Uterus (tissue), 4 donors: ENCODE results near the gene VPS16. TPM values are rescaled to one million over a fixed set of nuclear protein-coding genes. Genes with fewer than 3 reads are reported as not detected.
"Not testable (repeated sequence)": the region's sequence is repeated elsewhere in the genome, so short reads cannot be mapped to it uniquely, and the experiment has no call there.

Experiments used
- DNase-seq, 2 donors: peaks; one replicate each; pipeline ENCODE4 v3.0.0-alpha.2; 2019 to 2020
- H3K27ac ChIP-seq, 2 donors: fragments of 200-600 bp; sonication (generic); 1 replicate in 1 of 2; 2 replicates in 1 of 2; pipeline ENCODE4 v1.5.1; 2016 to 2018
- H3K27me3 ChIP-seq, 2 donors: fragments of 200-600 bp; sonication (generic); one replicate each; pipeline ENCODE4 v1.5.1; 2018 to 2019; ENCODE audit warnings: control low read depth in 1 of 2
- H3K36me3 ChIP-seq, 2 donors: fragments of 200-600 bp; sonication (generic); one replicate each; pipeline ENCODE4 v1.5.1; 2019; ENCODE audit warnings: control low read depth in 1 of 2
- H3K4me1 ChIP-seq, 2 donors: fragments of 200-600 bp; sonication (generic); one replicate each; pipeline ENCODE4 v1.5.1; 2018 to 2019; ENCODE audit warnings: control low read depth in 1 of 2
- H3K4me3 ChIP-seq, 2 donors: fragments of 200-600 bp; sonication (generic); 1 replicate in 1 of 2; 2 replicates in 1 of 2; pipeline ENCODE4 v1.5.1; 2018 to 2019; ENCODE audit warnings: mild to moderate bottlenecking in 1 of 2
- H3K9me3 ChIP-seq, 2 donors: fragments of 200-600 bp; sonication (generic); one replicate each; pipeline ENCODE4 v1.5.1; 2019; ENCODE audit warnings: control low read depth in 1 of 2
- POLR2A ChIP-seq, 2 donors: fragments of 450-650 bp; IDR thresholded peaks; one replicate each; pipeline ENCODE4 v1.6.1; 2016; ENCODE audit warnings: antibody characterized with exemption in 2 of 2, mild to moderate bottlenecking in 1 of 2, moderate library complexity in 1 of 2
- intact Hi-C: fragments of 100-400 bp; cut with DNase I; formaldehyde crosslinking; loops from one replicate; pipeline ENCODE4 v1.15.1; 2023; ENCODE audit warnings: low total_unique reads
- total RNA-seq, 4 donors: library from RNA; depleted of rRNA in 3 of 4; stranded (reverse); fragments of >200 nt in 3 of 4; gene quantifications; one replicate each; pipeline versions ENCODE4 v1.1.0 to v1.2.4, GENCODE V29; 2014 to 2023
- TF ChIP-seq, protein P1 (sequence below), 4 experiments: fragments of 200-600 bp in 2 of 4; fragments of 450-650 bp in 2 of 4; sonication (generic) in 2 of 4; IDR thresholded peaks; one replicate each; pipeline ENCODE4 v1.5.1; 2016 to 2019; ENCODE audit warnings: antibody characterized with exemption in 4 of 4, mild to moderate bottlenecking in 2 of 4, moderate library complexity in 1 of 4
- donor health status: DM: yes; HTN: yes; CAD: no.

The VPS16 gene
- total RNA-seq, 4 donors from 2014 or later, result 5.9 to 48.6 (median 37.9) TPM

DNA sequence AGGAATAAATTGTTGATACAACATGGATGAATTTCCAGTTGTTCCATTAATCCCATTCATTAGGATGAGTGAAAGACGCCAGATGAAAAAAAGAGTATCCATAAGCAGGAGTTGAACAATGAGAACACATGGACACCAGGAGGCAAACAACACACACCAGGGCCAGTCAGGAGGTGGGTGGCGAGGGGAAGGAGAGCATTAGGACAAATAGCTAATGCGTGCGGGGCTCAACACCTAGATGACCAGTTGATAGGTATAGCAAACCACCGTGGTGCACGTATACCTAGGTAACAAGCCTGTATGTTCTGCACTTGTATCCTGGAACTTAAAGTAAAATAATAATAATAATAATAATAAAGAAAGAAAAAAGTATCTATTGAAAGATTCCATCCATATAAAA lies 11.2 kb upstream of the VPS16 start:
- Histone ChIP-seq H3K4me1 (no peaks in the 10 kb centered on the region), H3K4me3 (no peak overlapping the region), H3K9me3 (no peaks in the 10 kb centered on the region), H3K36me3 (no peaks in the 10 kb centered on the region), H3K27ac (no peak overlapping the region), H3K27me3 (no peaks in the 10 kb centered on the region)
- intact Hi-C loops, result no loop called here
- DNase-seq, result no peak
- TF ChIP-seq, protein P1, sequence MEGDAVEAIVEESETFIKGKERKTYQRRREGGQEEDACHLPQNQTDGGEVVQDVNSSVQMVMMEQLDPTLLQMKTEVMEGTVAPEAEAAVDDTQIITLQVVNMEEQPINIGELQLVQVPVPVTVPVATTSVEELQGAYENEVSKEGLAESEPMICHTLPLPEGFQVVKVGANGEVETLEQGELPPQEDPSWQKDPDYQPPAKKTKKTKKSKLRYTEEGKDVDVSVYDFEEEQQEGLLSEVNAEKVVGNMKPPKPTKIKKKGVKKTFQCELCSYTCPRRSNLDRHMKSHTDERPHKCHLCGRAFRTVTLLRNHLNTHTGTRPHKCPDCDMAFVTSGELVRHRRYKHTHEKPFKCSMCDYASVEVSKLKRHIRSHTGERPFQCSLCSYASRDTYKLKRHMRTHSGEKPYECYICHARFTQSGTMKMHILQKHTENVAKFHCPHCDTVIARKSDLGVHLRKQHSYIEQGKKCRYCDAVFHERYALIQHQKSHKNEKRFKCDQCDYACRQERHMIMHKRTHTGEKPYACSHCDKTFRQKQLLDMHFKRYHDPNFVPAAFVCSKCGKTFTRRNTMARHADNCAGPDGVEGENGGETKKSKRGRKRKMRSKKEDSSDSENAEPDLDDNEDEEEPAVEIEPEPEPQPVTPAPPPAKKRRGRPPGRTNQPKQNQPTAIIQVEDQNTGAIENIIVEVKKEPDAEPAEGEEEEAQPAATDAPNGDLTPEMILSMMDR (IDR thresholded peaks at IDR 0.05), result no peak
- no peak for TF ChIP-seq POLR2A (IDR thresholded peaks at IDR 0.05)

DNA sequence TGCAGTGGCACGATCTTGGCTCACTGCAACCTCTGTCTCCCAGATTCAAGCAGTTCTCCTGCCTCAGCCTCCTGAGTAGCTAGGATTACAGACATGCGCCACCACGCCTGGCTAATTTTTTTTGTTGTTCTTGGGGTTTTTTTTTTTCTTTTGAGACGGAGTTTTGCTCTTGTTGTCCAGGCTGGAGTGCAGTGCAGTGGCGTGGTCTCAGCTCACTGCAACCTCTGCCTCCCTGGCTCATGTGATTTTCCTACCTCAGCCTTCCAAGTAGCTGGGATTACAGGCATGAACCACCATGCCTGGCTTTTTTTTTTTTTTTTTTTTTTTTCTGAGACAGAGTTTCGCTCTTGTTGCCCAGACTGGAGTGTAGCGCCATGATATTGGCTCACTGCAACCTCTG lies 9.3 kb upstream of the VPS16 start:
- H3K36me3 ChIP-seq, DNase-seq, H3K27ac ChIP-seq, intact Hi-C loops, H3K9me3 ChIP-seq, H3K4me1 ChIP-seq, H3K4me3 ChIP-seq, H3K27me3 ChIP-seq: not testable (repeated sequence)

DNA sequence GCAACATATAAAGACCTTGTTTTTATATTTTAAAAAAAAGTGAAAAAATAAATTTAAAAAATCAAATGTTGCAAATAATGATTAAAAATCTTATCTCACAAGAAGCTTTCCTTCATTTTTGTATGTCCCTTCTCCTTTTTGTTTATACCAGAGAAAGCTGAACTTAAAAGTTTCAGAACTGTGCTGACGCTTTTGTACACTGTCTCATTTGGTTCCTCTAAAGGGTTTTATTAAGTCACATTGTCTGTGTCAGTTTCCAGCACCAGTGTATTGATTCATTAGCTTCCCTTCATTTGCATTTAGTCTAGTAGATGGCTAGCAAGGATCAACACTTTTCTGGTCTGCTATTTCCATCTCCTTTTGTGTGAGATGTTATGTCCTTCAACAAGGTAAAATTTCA lies 6.8 kb upstream of the VPS16 start:
- intact Hi-C loops, result no loop called here
- no peak for DNase-seq
- no peak for TF ChIP-seq POLR2A (IDR thresholded peaks at IDR 0.05)
- TF ChIP-seq, protein P1 (IDR thresholded peaks at IDR 0.05), result no peak
- Histone ChIP-seq H3K27ac (no peak overlapping the region), H3K4me3 (no peak overlapping the region), H3K36me3 (no peaks in the 10 kb centered on the region), H3K4me1 (no peaks in the 10 kb centered on the region), H3K27me3 (no peaks in the 10 kb centered on the region), H3K9me3 (no peaks in the 10 kb centered on the region)

DNA sequence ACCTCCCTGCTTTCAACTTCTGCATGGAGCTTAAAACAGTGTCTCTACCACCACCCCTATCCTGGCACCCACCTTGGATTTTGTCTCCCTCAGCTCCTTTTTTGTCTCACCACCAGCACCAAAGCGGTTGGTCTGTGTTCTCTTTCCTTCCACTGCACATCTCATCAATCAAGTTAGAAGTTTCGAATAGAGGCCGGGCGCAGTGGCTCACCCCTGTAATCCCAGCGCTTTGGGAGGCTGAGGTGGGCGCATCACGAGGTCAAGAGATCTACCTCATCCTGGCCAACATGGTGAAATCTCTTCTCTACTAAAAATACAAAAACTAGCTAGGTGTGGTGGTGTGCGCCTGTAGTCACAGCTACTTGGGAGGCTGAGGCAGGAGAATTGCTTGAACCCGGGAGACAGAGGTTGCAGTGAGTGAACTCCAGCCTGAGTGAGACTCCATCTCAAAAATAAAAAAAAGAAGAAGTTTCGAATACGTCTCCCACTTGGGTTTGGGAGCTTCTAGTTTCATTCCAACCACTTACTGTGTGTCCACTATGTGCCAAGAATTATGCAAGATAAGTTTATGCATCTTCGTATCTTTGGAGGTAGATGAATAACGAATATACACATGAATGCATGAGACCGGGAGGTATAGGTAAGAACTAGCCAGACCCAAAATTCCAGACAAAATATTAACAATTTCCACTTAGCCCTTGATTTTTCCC lies 6.0 kb upstream of the VPS16 start:
- Histone ChIP-seq H3K9me3 (no peaks in the 10 kb centered on the region), H3K4me1 (no peaks in the 10 kb centered on the region), H3K27me3 (no peaks in the 10 kb centered on the region), H3K27ac (no peak overlapping the region), H3K4me3 (no peak overlapping the region), H3K36me3 (no peaks in the 10 kb centered on the region)
- no peak for TF ChIP-seq POLR2A (IDR thresholded peaks at IDR 0.05)
- TF ChIP-seq, protein P1 (IDR thresholded peaks at IDR 0.05), result no peak
- intact Hi-C loops, result no loop called here
- DNase-seq, result no peak

DNA sequence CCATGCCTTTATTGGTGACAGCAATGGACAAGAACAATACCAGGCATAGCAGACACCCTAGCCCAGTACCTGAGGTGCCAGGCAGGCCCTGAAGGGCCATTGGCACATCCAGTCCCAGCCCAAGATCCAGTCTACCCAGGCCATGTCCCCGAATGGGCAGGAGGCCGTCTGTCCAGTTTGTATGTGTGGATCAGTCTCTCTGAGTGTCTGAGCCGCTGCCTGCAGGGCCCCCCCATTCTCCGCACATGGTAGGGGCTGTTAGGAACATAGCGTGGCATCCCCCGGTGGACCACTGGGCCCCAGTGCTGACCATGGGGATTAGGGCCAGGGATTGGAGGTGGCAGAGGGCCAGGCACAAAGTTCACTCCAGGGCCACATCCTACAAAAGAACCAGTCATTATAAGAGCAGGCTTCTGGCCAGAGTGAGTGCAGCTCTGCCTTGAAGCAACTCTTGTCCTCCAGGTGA lies 5.2 kb upstream of the VPS16 start:
- H3K4me3 ChIP-seq, result no peak overlapping the region
- TF ChIP-seq, protein P1 (IDR thresholded peaks at IDR 0.05), result no peak
- TF ChIP-seq POLR2A (IDR thresholded peaks at IDR 0.05), result no peak
- H3K4me1 ChIP-seq, result no peaks in the 10 kb centered on the region
- no peaks in the 10 kb centered on the region for H3K27me3 ChIP-seq
- H3K9me3 ChIP-seq, result no peaks in the 10 kb centered on the region
- DNase-seq, result no peak
- intact Hi-C loops, result no loop called here
- H3K27ac ChIP-seq, result no peak overlapping the region
- no peaks in the 10 kb centered on the region for H3K36me3 ChIP-seq
